ENCODE results near the gene ZBTB21.

ZBTB21 gene

GRCh38 chr21:42019706-42020105 lies 9.5 kb upstream of the ZBTB21 start:
- no peak overlapping the region for H3K4me3 ChIP-seq (ENCODE audit: low read depth, low read length)
- no peak for TF ChIP-seq CTCF (IDR thresholded peaks at IDR 0.05; ENCODE audit: insufficient read depth, low read length, missing control alignments)
- POLR2A ChIA-PET: no interaction called here
- no peak for DNase-seq (ENCODE audit: low read depth, low spot score)
- CTCF ChIA-PET: no interaction called here

- POLR2A ChIA-PET: no interaction called here
- no peak overlapping the region for H3K4me3 ChIP-seq (ENCODE audit: low read depth, low read length)
- no peak for DNase-seq (ENCODE audit: low read depth, low spot score)
- no peak for TF ChIP-seq CTCF (IDR thresholded peaks at IDR 0.05; ENCODE audit: insufficient read depth, low read length, missing control alignments)
- CTCF ChIA-PET: no interaction called here
Measured at GRCh38 chr21:42019101-42019605, 9.0 kb upstream of the ZBTB21 start.

- DNase-seq (ENCODE audit: low read depth, low spot score): no peak
- POLR2A ChIA-PET: interaction anchor here (1.4 kb wide), 1 partner anchor 9 kb away, joined by 4 read pairs; no protein-coding TSS in a partner anchor
- no peak overlapping the region for H3K4me3 ChIP-seq (ENCODE audit: low read depth, low read length)
- CTCF ChIA-PET: no interaction called here
- no peak for TF ChIP-seq CTCF (IDR thresholded peaks at IDR 0.05; ENCODE audit: insufficient read depth, low read length, missing control alignments)
Measured at GRCh38 chr21:42017022-42017421, 6.9 kb upstream of the ZBTB21 start.

- TF ChIP-seq CTCF (IDR thresholded peaks at IDR 0.05; ENCODE audit: insufficient read depth, low read length, missing control alignments): no peak
- H3K4me3 ChIP-seq (ENCODE audit: low read depth, low read length): no peak overlapping the region
- POLR2A ChIA-PET: interaction anchor here (0.7 to 1.4 kb wide), 2 partner anchors 9 to 13 kb away, joined by 3 to 4 read pairs; no protein-coding TSS in a partner anchor
- no peak for DNase-seq (ENCODE audit: low read depth, low spot score)
- CTCF ChIA-PET: no interaction called here
Measured at GRCh38 chr21:42016364-42016985, 6.3 kb upstream of the ZBTB21 start.

GRCh38 chr21:42013931-42014330 lies 3.8 kb upstream of the ZBTB21 start:
- no peak overlapping the region for H3K4me3 ChIP-seq (ENCODE audit: low read depth, low read length)
- no peak for TF ChIP-seq CTCF (IDR thresholded peaks at IDR 0.05; ENCODE audit: insufficient read depth, low read length, missing control alignments)
- CTCF ChIA-PET: interaction anchor here (1.2 to 1.8 kb wide), 3 partner anchors 11 to 94 kb away, joined by 3 to 4 read pairs (median 3); no protein-coding TSS in a partner anchor
- POLR2A ChIA-PET: no interaction called here
- no peak for DNase-seq (ENCODE audit: low read depth, low spot score)

- POLR2A ChIA-PET: interaction anchor here (1.1 kb wide), 1 partner anchor 27 kb away, joined by 3 read pairs; no protein-coding TSS in a partner anchor
- H3K4me3 ChIP-seq (ENCODE audit: low read depth, low read length): no peak overlapping the region
- CTCF ChIA-PET: interaction anchor here (1.2 to 1.8 kb wide), 3 partner anchors 11 to 95 kb away, joined by 3 to 4 read pairs (median 3); no protein-coding TSS in a partner anchor
- no peak for TF ChIP-seq CTCF (IDR thresholded peaks at IDR 0.05; ENCODE audit: insufficient read depth, low read length, missing control alignments)
- no peak for DNase-seq (ENCODE audit: low read depth, low spot score)
Measured at GRCh38 chr21:42013376-42013775, 3.2 kb upstream of the ZBTB21 start.
